GM12878 (cell line): Measurements from ENCODE around the gene S1PR4. TPM values are rescaled to one million over a fixed set of nuclear protein-coding genes. Genes with fewer than 3 reads are reported as not detected.

Experiments
- BCLAF1 ChIP-seq: fragments of 450-650 bp; IDR thresholded peaks from 2 replicates; pipeline ENCODE4 v1.6.1; 2017; ENCODE audit warnings: antibody characterized with exemption, mild to moderate bottlenecking, moderate library complexity
- CBX5 ChIP-seq: sonication (generic); IDR thresholded peaks from 2 replicates; pipeline ENCODE4 v1.6.1; 2016; ENCODE audit warnings: low read depth, moderate library complexity, mild to moderate bottlenecking, inconsistent platforms
- CUX1 ChIP-seq: IDR thresholded peaks from 2 replicates; pipeline ENCODE4 v1.6.1; 2012; ENCODE audit warnings: improper control_type of control experiment, low read depth, low read length; ENCODE audit not compliant: insufficient replicate concordance
- ESRRA ChIP-seq: IDR thresholded peaks from 2 replicates; pipeline ENCODE4 v1.6.1; 2012; ENCODE audit warnings: mild to moderate bottlenecking, low read length, improper control_type of control experiment
- ETV6 ChIP-seq, 2 experiments: fragments of 450-650 bp in 1 of 2; IDR thresholded peaks in 1 of 2; conservative IDR thresholded peaks in 1 of 2; 2 replicates each; pipeline ENCODE4 v1.6.1; 2014; ENCODE audit warnings: antibody characterized with exemption in 1 of 2, borderline replicate concordance in 1 of 2, low read depth in 1 of 2, mild to moderate bottlenecking in 1 of 2, moderate library complexity in 1 of 2
- MTA2 ChIP-seq: fragments of 450-650 bp; IDR thresholded peaks from 2 replicates; pipeline ENCODE4 v1.6.1; 2016; ENCODE audit warnings: low read depth, mild to moderate bottlenecking, moderate library complexity
- PRDM15 ChIP-seq: fragments of 450-650 bp; formaldehyde crosslinking; IDR thresholded peaks from 2 replicates; pipeline ENCODE4 v1.4.0; 2020; ENCODE audit warnings: mild to moderate bottlenecking, moderate library complexity
- SKIL ChIP-seq: fragments of 450-650 bp; IDR thresholded peaks from 2 replicates; pipeline ENCODE4 v1.6.1; 2017; ENCODE audit warnings: mild to moderate bottlenecking, low read depth, inconsistent platforms; ENCODE audit not compliant: poor library complexity, severe bottlenecking
- polyA plus RNA-seq, 11 experiments: library from polyadenylated mRNA; depleted of rRNA in 4 of 11; unstranded in 6 of 11; stranded (reverse) in 5 of 11; fragments of >200 nt; fragmentation: Nextera tagmentation in 4 of 11; fragmentation: Illumina TruSeq in 1 of 11; extraction: Ambion mirVana in 4 of 11; extraction: Trizol in 1 of 11; gene quantifications; 1 replicate in 1 of 11; 2 replicates in 10 of 11; pipeline versions ENCODE4 v1.2.1 to v1.2.3, GENCODE V29; 2011 to 2016; ENCODE audit warnings: inconsistent platforms in 2 of 11, missing spikeins in 2 of 11, low read depth in 1 of 11
- total RNA-seq, 4 experiments: library from RNA; depleted of rRNA in 3 of 4; stranded (reverse); fragments of >200 nt in 3 of 4; fragmentation: Illumina TruSeq in 1 of 4; extraction: Trizol in 1 of 4; gene quantifications; 2 replicates each; pipeline versions ENCODE4 v1.2.1 to v1.2.3, GENCODE V29; 2013 to 2021

S1PR4 gene
- total and polyA plus RNA-seq, 10 of the 15 experiments (the other 5 are each of a cell fraction or from before 2014, with no cell fraction given), result 0.19 to 57.7 (median 32.4) TPM; not detected in 1

- TF ChIP-seq MTA2 (peak; percentile 85), PRDM15 (no peak), SKIL (peak; percentile 87), ETV6 (conservative IDR thresholded peaks at IDR 0.05 in 1 of 2, IDR thresholded peaks at IDR 0.05 in 1 of 2; ENCODE audit: borderline replicate concordance in 1 of 2, low read depth in 1 of 2) (peak in 1 of 2 experiments; percentile 68; a peak in 2 of 4 replicates), ESRRA (no peak), BCLAF1 (no peak), CBX5 (0 out of 2 replicates have a peak, but pooled peaks have one; percentile 41), CUX1 (no peak)
- TF ChIP-seq, all 136 proteins: peak for 50
Measured at GRCh38 chr19:3132971-3133792, 45.4 kb upstream of the S1PR4 start (continued).
